ENCODE data around the gene RSRC1.
"Not testable (repeated sequence)": the region's sequence is repeated elsewhere in the genome, so short reads cannot be mapped to it uniquely, and the experiment has no call there.

RSRC1 gene

DNA sequence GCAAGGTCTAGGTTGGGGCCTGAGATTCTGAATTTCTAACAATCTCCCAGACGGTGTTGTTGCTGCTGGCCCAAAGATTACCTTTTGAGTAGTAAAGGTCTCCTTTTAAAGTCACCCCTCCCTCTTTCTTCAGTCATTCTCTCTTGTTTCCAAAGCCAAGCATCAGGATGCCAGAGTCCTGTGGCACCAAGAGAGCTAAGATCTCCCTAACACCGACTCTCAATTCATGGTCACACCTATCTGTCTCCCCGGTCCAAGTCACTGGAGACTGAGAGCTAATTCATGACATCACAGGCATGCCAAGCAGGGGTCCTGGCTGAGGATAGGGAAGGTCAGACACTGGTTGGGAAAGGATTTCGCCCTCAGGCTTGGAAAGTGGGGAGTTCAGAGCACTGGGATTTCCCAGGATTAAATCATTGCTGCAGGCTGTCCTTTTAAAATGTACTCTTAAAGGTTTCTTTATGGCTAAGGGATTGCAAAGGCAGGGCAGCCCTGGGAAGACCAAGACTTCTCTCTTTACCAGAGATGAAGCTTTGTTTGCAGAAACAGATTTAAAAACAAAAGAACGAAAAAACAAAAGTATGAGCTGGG lies 11.0 kb upstream of the RSRC1 start:
- intact Hi-C loops (cut with DNase I) = no loop called here
- no peak for DNase-seq

DNA sequence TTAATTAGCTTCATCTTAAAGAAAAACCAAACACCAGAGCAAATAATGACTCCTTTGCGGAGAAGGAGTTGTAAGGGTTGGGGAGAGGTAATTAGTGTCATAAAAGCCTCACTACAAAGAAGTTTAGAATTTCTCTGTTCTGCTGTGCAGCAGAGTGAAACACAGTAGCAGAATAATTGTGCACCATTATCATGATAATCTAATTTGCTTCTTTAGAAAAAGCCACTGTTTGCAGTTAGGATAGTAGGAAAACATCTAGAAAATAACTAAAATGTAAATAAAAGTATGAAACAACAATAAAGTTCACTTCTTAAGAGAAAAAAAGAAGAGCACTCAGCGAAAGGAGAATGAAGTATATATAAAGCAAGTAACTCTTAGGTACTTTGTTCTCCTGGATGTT lies 9.2 kb upstream of the RSRC1 start:
- no peak for DNase-seq
- intact Hi-C loops (cut with DNase I) = no loop called here

DNA sequence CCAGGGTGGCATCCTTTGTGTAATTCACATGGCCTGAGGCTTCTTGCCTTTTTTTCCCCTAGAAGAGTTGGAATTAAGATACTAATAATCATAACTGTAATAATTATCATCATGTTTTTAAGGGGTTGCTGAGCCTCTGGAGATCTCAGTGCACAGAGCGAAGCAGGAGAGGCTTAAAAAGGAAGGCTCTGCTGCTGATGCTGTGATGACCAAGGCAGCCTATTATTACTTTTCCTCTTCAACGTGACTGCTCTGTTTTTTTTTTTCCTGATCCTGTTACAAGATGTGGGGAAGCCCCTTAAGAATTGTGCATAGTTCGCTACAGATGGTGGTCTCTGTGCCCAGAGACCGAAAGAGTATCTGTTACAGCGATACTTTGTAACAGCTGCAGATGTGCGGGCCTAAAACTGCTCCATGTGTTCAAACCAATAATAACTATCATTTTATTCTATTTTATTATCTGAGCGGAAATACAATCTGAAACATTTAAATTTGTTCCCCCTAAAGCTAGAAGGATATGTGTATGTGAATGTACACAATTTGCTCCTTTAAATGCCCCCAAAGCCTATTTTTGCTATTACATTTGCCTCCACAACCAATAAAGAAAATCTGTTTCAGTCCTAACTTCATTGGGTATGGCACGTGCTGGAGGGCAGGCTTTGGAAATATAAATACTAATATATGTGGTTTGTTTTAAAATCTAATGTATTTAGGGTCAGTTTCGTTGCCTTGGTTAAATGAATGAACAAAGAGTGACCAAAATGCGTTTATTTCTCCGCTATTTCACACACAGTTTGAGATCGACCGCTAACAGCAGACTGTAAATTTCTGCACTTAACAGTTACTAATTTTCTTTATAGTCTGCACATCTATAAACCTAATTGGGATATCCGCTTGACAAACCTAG lies 8.3 kb upstream of the RSRC1 start:
- intact Hi-C loops (cut with DNase I) = no loop called here
- no peak for DNase-seq

DNA sequence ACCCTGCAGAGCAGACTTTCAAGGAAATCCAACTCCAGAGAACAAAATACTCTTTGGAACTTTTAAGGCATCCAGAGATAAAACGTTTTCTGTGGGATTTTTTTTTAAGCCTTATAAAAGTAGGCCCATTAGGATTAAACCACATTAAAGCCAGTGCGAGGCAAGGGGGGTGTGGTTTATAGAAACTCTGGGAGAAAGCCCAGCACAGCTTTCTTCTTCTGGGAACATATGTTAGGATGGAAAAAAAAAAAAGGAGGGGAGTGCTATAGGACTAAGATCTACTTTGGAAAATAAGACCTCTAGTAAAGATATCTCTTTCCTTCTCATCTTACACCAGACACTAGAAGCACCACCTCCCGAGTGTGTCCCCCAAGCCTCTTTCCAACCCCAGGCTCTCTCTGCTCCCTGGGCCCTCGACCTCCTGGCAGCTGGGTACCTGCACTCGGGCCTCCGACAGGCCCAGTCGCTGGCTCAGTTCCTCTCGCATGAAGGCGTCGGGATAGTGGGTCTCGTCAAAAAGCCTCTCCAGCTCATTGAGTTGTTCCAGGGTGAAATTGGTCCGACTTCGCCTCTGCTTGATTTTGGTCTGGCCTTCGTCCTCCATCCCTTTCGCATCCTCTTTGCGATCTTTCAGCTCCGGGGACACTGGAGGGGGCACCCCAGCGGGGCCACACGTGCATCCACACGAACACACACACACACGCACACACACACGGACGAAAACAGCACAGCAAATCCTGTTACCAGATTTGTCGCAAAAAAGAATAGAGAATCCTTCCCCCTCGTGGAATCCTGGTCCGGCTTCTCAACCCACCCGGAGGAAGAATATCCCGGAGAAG lies 7.4 kb upstream of the RSRC1 start:
- intact Hi-C loops (cut with DNase I) = no loop called here
- DNase-seq = no peak

DNA sequence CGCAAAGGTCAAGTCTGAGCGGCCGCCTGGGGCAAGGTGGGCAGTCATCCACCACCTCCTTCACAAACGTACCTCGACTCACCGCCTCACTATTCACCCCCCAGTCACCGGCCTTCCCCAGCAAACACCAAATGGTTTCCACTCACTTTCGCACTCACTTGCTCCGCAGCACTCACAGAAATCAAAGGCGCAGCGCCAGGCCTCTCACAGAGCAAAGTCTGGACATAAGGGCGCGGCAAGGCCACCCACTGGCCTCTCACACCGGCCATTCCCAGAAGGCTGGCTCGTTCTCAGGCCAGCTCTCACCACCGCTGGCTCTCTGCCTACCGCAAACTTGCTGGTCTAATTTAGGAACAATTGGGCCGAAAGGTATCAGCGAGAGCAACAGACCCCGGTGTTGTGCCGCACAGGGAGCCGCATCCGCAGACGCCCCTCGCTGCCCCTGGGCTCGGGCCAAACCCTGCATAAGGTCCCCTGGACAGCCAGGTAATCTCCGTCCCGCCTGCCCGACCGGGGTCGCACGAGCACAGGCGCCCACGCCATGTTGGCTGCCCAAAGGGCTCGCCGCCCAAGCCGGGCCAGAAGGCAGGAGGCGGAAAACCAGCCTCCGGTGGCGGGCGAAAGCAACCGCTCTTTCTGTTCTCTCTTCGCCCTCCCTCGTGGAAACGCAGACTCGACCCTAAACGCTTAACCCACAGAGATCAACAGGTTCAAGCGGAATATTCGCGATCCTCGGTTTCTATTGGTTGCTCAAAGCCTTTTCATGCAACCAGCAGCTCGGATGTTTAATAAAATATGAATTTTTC lies 6.6 kb upstream of the RSRC1 start:
- intact Hi-C loops (cut with DNase I) = no loop called here
- no peak for DNase-seq

DNA sequence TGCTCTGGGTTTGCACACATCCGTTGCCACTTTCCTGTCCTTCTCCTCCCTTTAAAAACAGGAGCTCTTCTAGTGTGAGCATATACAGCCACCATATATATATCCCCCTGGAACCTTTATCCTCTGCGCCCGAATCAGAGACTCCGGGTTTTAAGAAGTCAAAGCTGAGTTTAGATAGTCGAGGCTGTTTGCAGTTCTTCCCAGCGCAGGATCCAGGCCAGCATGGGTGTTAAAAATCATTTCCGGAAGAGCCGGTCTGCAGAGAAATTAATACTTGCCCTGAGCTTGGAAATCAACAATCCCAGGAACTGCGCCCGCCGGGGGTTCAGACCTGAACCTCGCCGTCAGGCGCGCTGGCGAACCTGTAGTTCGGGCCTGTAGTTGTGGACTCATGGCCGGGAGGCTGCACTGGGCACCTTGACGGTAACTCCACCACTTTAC lies 6.0 kb upstream of the RSRC1 start:
- no peak for DNase-seq
- intact Hi-C loops (cut with DNase I) = no loop called here

DNA sequence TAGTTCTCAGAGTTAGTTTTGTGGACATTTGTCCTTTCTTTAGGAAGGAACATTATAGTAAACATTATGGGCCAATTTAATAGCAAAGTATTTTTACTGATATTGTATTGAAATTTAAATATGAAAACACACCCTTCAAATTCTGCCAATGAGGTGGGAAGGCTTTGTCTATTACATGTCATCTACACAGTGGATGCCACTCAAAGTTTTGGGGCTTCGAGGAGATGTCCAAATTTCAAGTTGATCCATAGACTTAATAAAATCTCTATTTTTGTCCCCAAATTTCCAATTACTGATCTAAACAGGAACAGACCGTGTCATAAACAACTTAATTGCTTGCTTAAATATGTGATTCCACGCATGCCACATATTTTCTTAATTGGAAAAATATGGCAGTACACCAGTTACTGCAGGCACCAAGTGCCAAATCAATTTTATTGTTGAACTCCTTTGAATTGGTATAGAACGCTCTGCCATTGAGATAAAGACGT lies 5.4 kb upstream of the RSRC1 start:
- no peak for DNase-seq
- intact Hi-C loops (cut with DNase I) = no loop called here

DNA sequence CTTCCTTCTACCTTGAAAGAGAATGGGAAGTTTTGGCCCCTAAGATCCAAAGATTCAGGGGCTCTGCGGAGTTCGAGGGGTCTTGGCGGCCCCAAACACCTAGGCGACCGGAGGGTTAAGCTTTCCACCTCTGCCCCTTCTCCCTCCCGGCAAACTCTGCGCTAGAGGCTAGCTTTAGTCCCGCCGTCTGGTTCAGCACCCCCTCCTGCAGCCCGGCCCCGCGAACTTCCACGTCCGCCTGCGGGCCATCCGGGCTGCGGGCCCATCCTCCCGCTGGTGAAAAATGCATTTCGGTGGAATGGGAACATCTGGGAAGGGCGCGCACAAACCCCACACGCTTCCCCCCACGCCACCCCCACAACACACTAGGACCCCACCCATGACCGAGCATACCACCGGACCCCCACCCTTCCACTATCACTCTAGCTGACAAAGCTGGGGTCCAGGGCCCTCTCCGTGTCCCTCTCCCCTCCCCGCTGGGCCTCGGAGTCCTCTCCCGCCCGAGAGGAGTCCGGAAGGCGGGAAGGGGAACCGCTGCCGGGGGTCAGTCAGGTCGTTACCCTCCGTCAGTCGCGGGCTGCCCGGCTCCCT lies 4.7 kb upstream of the RSRC1 start:
- no peak for DNase-seq
- intact Hi-C loops (cut with DNase I) = no loop called here

DNA sequence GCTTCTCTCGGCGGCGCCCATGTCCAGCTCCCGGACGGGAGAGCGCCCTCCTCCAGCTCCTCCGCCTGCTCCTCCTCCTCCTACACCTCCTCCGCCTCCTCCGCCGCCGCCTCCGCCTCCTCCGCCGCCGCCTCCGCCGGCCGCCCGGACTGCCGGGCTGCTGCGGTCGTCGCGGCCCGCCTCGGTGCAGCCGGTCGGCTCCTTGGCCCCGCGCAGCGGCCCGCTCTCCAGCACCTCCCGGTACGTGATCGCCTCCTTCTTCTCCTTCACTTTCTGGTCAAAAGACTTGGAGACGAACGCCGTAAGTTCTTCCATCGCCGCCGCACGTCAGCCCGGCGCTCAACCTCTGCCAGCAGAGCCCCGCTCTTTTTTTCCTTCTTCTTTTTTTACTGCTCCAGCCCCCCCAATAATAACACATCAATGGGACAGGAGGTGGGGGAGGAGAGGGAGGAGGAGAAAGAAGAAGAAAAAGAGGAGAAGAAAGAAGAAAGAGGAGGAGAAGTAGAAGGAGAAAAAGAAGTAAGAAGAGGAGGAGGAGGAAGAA lies 4.1 kb upstream of the RSRC1 start:
- intact Hi-C loops (cut with DNase I) = no loop called here
- no peak for DNase-seq

DNA sequence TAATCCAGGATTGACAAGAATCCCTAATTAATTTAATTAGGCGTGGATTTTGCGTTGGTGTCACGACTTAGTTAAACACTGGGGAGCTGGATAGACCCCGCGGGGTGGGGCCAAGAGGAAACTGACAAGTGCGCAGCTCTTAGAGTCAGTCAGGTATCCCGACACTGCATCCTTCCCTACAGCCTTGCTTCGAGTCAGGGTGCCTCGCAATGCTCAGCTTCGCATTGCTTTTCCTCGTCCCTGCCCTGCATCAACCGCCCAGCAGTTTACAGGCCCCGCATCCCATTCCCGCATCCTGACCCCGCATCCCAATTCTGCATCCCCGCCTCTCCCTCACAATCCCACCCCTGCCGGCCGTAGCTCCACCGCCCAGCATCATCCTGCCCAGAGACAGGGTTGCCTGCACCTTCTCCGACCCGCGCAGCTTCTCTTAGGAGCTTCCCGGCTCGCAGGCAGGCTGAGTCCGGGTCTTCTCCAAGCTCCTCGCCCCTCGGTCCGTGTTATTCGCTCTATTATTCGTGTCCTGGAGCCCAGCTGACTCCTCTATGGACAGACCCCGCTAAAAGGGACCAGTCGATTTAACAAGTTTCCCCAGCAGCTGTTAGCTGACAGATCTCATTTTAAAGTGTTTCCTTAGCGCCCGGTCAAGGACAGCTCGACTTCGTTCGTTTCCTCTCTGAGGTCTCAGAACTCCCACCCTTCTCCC lies 3.0 kb upstream of the RSRC1 start:
- no peak for DNase-seq
- intact Hi-C loops (cut with DNase I) = no loop called here

DNA sequence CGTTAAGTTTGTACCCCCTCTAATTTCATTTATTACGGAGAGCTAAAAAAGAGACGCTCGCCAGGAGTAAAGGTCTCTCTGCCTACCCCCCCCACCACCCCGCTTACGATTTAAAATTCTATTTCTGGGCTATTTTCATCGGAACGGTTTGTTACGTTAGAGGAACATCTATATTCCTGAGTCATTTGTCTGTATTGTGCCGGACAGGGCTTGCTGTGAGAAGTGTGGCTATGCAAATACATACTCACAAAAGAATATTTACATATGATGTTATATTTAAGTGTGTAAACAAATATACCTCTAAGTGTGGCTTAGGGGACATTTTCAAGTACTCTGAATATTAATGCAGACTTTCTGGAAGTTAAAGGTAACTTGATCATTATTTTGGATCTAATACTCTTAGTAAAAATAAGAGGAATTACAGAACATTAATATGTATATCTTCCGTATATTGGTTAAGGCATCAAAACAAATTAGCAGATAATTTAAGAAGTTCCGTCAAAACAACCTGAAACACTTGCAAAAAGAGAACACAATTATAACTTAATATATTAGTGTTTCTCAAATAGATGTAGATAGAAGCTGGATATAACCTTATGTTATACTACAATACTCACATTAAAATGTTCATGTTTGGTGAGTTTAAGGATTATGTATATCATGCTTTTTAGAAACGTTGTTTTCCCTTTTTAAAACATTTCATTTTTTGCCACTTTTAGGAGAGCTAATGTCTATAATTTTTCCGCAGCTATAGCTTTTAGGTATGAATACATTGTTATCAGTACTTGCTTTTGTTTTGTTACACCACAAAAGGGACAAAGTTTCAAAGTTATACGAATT lies 2.1 kb upstream of the RSRC1 start:
- DNase-seq = no peak
- intact Hi-C loops (cut with DNase I) = no loop called here

DNA sequence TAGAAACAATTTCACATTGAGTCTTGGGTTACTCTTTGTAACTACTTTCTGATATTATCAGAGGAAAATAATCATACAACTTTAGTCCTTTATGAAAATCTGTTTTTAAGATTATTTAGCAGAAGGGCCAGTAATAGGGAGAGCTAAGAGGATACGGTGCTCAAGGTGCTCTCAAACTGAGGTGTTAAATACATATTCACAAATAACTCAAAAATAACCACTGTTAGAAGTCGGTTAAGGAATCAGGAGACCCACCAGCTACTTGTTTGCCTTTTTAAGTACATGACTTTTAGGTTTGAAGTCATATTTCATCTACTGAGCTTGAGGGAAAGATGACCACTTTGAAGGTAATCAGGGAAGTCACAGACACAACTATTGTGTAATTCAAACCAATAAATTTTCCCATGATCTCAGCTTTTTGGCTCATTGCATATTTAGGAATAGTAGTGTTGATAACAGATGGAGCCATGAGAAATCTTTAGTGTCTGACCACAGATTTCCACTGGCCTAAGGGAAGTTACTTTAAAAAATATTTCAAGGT lies 1.4 kb upstream of the RSRC1 start:
- intact Hi-C loops (cut with DNase I) = no loop called here
- DNase-seq = no peak

DNA sequence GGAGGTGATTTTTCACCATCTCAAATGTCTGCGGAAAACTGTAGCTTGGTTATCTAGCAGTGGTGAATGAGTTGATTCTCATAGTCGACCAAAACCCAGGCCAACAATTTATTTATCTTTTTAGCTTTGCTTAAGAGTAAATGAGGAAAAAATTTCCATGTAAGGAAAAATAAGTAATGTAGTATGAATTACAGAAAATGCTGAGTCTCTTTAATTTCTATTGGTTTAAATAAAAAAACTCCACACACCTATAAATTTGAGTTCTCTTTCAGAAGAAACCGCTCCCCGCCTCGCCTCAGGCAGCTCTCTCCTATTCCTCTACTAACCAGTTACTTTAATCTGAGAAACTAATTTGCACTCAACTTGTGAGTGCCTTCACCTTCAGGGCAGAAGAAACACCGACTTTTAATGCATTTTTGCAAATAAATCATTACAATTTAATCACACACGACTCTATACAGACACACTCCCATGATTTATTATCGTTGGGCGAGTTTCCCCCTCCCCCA lies 540 bp upstream of the RSRC1 start:
- DNase-seq = no peak

DNA sequence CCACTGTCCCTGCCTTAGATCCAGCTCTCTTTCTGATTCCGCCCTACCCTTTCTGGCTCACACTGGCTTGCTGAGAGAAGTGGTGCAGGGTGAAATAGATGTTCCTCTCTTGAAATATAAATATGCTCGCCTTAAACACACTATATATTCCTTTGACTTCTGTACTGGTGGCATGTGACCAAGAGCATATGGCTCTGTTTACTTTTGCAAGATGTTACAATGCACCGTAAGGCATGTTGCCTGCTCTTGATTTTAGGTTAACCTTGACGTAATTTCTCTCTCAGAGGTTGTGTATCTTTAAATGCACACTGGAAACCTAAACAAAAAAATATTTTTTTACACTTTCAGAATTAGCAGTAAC lies 749 bp downstream of the RSRC1 start:
- DNase-seq = no peak

More for the DNA sequence above, 540 bp upstream of the RSRC1 start:
- intact Hi-C loops (cut with DNase I) = no loop called here

DNA sequence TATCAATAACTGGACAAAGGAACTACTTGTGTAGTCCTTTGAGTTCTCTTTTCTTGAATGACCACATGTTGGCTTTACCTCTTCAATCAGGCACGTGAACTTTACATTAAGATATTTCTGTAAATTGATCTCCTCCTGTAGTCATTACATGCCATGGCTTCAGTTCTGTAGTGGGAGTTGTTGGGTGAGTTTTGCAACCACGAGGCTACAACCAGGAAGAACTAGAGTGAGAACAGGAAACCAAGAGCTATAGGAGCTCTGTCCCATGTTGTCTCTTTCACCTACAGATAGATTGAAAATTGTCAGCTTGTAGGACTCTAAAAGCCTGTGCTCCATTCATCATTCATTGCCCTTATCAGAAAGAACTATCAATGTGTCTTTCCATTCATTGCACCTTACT lies 2.0 kb downstream of the RSRC1 start:
- intact Hi-C loops (cut with DNase I) = no loop called here

More for the DNA sequence above, 749 bp downstream of the RSRC1 start:
- intact Hi-C loops (cut with DNase I) = no loop called here

DNA sequence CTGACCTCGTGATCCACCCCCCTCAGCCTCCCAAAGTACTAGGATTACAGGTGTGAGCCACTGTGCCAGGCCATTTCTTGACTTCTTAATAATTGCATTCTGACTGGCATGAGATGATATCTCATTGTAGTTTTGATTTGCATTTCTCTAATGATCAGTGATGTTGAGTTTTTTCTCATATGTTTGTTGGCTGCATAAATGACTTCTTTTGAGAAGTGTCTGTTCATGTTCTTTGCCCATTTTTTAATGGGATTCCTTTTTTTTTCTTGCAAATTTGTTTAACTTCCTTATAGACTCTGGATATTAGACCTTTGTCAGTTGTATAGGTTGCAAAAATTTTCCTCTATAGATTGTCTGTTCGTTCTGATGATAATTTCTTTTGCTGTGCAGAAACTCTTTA lies 3.7 kb downstream of the RSRC1 start:
- intact Hi-C loops (cut with DNase I) = not testable (repeated sequence)

More for the DNA sequence above, 2.0 kb downstream of the RSRC1 start:
- DNase-seq = no peak

More for the DNA sequence above, 3.7 kb downstream of the RSRC1 start:
- DNase-seq = not testable (repeated sequence)

Measured in head of caudate nucleus (tissue), 42 donors.